Upper lobe of left lung (tissue), 6 donors: ENCODE measurements around the gene MEG3. TPM values are rescaled to one million over a fixed set of nuclear protein-coding genes. Genes with fewer than 3 reads are reported as not detected.

Experiments used
- ATAC-seq, 2 donors: fragments of 200-7000 bp; cut with Tn5 transposase; one replicate each; pipeline ENCODE4 v1.9.1; 2022; ENCODE audit warnings: mild to moderate bottlenecking in 2 of 2, moderate library complexity in 2 of 2; ENCODE audit not compliant: low FRiP score in 2 of 2
- DNase-seq, 2 donors: peaks; one replicate each; pipeline ENCODE4 v3.0.0-alpha.2; 2019 to 2020
- H3K27ac ChIP-seq, 4 donors: fragments of 200-600 bp; sonication (generic); one replicate each; pipeline ENCODE4 v1.5.1; 2016 to 2019
- H3K27me3 ChIP-seq, 4 donors: fragments of 200-600 bp; sonication (generic); one replicate each; pipeline ENCODE4 v1.5.1; 2017 to 2019
- H3K36me3 ChIP-seq, 4 donors: fragments of 200-600 bp; sonication (generic); one replicate each; pipeline ENCODE4 v1.5.1; 2016 to 2019
- H3K4me1 ChIP-seq, 4 donors: fragments of 200-600 bp; sonication (generic); one replicate each; pipeline ENCODE4 v1.5.1; 2018 to 2019
- H3K4me3 ChIP-seq, 4 donors: fragments of 200-600 bp; sonication (generic); one replicate each; pipeline ENCODE4 v1.5.1; 2017 to 2019; ENCODE audit warnings: mild to moderate bottlenecking in 2 of 4, moderate library complexity in 1 of 4
- H3K9me3 ChIP-seq, 4 donors: fragments of 200-600 bp; sonication (generic); one replicate each; pipeline ENCODE4 v1.5.1; 2018 to 2019
- CTCF ChIP-seq, 6 experiments: fragments of 450-650 bp in 4 of 6; fragments of 200-600 bp in 2 of 6; sonication (generic) in 2 of 6; IDR thresholded peaks; one replicate each; pipeline ENCODE4 v1.5.1; 2016 to 2019; ENCODE audit warnings: antibody characterized with exemption in 6 of 6
- EP300 ChIP-seq, 4 donors: sonication (generic); formaldehyde crosslinking; IDR thresholded peaks; one replicate each; pipeline ENCODE4 v1.5.1; 2017; ENCODE audit warnings: antibody characterized with exemption in 4 of 4, control low read depth in 2 of 4
- POLR2A ChIP-seq, 4 donors: fragments of 450-650 bp; IDR thresholded peaks; one replicate each; pipeline ENCODE4 v1.5.1; 2016 to 2017; ENCODE audit warnings: antibody characterized with exemption in 4 of 4, mild to moderate bottlenecking in 2 of 4
- POLR2AphosphoS5 ChIP-seq, 2 donors: sonication (generic); formaldehyde crosslinking; IDR thresholded peaks; one replicate each; pipeline ENCODE4 v1.5.1; 2017; ENCODE audit warnings: antibody characterized with exemption in 2 of 2
- WGBS, 2 donors: methylation state at CpG; one replicate each; pipeline ENCODE4 v1.1.5; 2017 to 2018; 5-methylcytosine and 5-hydroxymethylcytosine counted together
- total RNA-seq, 6 donors: library from RNA; depleted of rRNA in 4 of 6; stranded (reverse); fragments of >200 nt in 4 of 6; gene quantifications; one replicate each; pipeline versions ENCODE4 v1.1.0 to v1.2.1, GENCODE V29; 2016 to 2021
- donor health status: DM: no; HTN: no; CAD: no; lungs with moderate emphysema.
- donor health status: DM: no; HTN: yes; CAD: no; lungs with severe emphysema.

The MEG3 gene
- total RNA-seq, 6 donors from 2014 or later = 3.9 to 39.8 (median 17.5) TPM

GRCh38 chr14:100840286-100841065 is 14.6 kb downstream of the MEG3 start:
- DNase-seq (peak in 1 of 2 donors; percentile 47), ATAC-seq (no peak)
- no peaks in the 10 kb centered on the region for H3K36me3 ChIP-seq
- H3K27ac ChIP-seq = no peak overlapping the region
- no peaks in the 10 kb centered on the region for H3K27me3 ChIP-seq
- H3K4me1 ChIP-seq = no peaks in the 10 kb centered on the region
- WGBS, 2 donors = 82 to 87% methylated on average over 20 to 21 of the region's 21 CpGs
- H3K9me3 ChIP-seq = no peaks in the 10 kb centered on the region
- TF ChIP-seq CTCF (IDR thresholded peaks at IDR 0.05) (no peak), EP300 (IDR thresholded peaks at IDR 0.05) (no peak), POLR2AphosphoS5 (IDR thresholded peaks at IDR 0.05) (no peak), POLR2A (IDR thresholded peaks at IDR 0.05) (no peak)
- H3K4me3 ChIP-seq = no peak overlapping the region

DNA sequence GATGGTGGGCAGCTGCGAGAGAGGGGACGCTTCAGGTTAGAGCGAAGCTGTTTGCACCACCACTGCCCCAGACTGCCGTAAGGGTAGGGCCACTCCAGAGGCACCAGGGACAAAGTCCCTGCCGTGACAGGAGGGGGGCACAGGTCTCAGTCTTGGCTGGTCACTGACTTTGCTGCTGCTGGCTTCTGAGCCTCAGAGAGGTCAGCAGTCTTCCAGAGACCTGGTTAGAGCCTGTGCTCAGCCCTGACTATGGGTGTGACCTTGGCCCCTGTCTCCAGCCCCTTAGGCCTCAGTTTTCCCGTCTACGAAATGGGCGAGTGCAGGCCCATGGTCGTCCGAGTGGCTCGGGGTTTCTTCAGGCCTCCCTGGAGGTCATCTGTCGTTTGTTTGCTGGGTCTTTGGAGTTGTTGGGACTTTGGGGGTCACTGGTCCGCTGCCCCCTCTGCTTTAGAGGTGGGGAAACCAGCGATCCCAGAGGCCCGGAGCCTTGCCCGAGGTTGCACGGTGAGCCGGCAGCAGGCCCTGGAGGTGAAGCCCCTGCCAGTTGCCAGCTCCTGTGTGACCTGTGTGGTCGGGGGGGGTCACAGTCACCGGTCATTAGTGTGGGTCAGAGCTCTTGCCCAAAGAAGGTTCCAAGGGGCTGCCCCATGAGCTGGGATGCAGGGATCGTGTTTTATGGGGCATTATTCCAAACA is 15.3 kb downstream of the MEG3 start:
- H3K4me3 ChIP-seq = no peak overlapping the region
- no peak for TF ChIP-seq CTCF (IDR thresholded peaks at IDR 0.05)
- no peaks in the 10 kb centered on the region for H3K27me3 ChIP-seq
- ATAC-seq (no peak), DNase-seq (peak in 1 of 2 donors; percentile 45)
- no peaks in the 10 kb centered on the region for H3K4me1 ChIP-seq
- no peaks in the 10 kb centered on the region for H3K36me3 ChIP-seq
- H3K9me3 ChIP-seq = no peaks in the 10 kb centered on the region
- WGBS, 2 donors = 86 to 94% methylated on average over 5 to 21 of the region's 21 CpGs
- H3K27ac ChIP-seq = no peak overlapping the region

DNA sequence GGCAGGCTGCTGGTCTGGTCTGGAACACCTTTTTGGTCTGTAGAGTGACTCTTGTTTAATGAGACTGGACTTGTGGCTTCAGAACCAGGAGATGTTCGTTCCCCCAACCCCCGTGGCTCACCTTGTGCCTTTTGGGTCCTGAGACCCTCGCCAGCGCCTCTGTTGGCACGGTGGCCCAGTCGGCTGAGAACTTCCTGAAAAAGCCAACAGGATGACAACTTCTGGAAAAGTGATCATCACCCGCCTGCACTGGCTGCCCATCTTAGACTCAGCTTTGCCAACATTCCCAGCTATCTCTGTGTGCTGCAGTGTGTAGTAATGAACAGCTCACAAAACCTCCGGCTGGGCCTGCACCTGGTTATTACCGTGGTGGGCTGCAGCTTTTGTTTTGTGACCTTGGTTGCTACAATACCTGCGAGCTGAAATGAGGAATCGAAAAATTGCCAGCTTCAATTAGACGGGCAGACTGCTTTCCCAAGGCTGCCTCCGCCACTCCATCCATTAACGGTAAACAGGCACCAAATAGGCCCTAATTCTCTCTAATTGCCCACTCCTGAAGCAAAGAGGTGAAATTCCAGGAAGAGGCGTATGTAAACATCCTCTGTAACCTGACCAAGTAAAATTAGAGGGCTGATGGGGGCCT is 16.0 kb downstream of the MEG3 start:
- TF ChIP-seq EP300 (IDR thresholded peaks at IDR 0.05) = no peak
- no peak for TF ChIP-seq POLR2AphosphoS5 (IDR thresholded peaks at IDR 0.05)
- TF ChIP-seq CTCF (IDR thresholded peaks at IDR 0.05) = no peak
- TF ChIP-seq POLR2A (IDR thresholded peaks at IDR 0.05) = no peak
- DNase-seq = no peak
- H3K4me1 ChIP-seq = no peaks in the 10 kb centered on the region
- no peak for ATAC-seq
- no peaks in the 10 kb centered on the region for H3K36me3 ChIP-seq
- 73 to 80% methylated on average over 9 to 15 of the region's 15 CpGs for WGBS, 2 donors
- H3K27me3 ChIP-seq = no peaks in the 10 kb centered on the region
- H3K27ac ChIP-seq = peak overlapping the region in 2 of 4 donors; percentile 31 to 39
- no peak overlapping the region for H3K4me3 ChIP-seq
- no peaks in the 10 kb centered on the region for H3K9me3 ChIP-seq

DNA sequence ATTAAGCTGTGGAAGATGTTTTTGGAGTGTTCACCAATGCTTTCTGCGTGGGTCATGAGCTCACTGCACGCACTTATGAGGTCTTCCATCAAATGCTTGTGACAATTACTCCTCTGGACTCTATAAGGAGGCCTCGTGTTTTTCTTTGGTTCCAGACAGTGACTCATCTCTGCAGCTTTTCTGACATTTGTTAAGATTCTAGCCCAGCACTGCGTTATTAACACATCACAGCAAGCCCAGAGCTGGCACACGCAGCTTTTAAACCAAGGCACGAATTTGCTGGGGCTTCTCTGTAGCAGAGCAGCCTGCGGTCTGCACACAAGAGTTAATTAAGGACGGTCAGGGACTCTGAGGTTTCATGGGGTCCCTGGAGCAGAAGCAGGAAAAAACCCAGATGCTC is 16.9 kb downstream of the MEG3 start:
- no peak overlapping the region for H3K4me3 ChIP-seq
- no peaks in the 10 kb centered on the region for H3K36me3 ChIP-seq
- H3K4me1 ChIP-seq = no peaks in the 10 kb centered on the region
- 72 to 86% methylated on average over 8 of the region's 8 CpGs for WGBS, 2 donors
- ATAC-seq (peak in 1 of 2 donors; percentile 73), DNase-seq (no peak)
- no peaks in the 10 kb centered on the region for H3K9me3 ChIP-seq
- H3K27ac ChIP-seq = peak overlapping the region in 1 of 4 donors; percentile 39
- H3K27me3 ChIP-seq = no peaks in the 10 kb centered on the region
- TF ChIP-seq CTCF (IDR thresholded peaks at IDR 0.05) (no peak), EP300 (IDR thresholded peaks at IDR 0.05) (no peak), POLR2AphosphoS5 (IDR thresholded peaks at IDR 0.05) (no peak), POLR2A (IDR thresholded peaks at IDR 0.05) (no peak)
